Right hindlimb (tissue), 1 donor: ENCODE data around the gene MRPL11.
"Not testable (repeated sequence)": the region's sequence is repeated elsewhere in the genome, so short reads cannot be mapped to it uniquely, and the experiment has no call there.

Experiments used
- DNase-seq: peaks from one replicate; pipeline ENCODE4 v3.0.0-alpha.2; 2018

The MRPL11 gene

DNA sequence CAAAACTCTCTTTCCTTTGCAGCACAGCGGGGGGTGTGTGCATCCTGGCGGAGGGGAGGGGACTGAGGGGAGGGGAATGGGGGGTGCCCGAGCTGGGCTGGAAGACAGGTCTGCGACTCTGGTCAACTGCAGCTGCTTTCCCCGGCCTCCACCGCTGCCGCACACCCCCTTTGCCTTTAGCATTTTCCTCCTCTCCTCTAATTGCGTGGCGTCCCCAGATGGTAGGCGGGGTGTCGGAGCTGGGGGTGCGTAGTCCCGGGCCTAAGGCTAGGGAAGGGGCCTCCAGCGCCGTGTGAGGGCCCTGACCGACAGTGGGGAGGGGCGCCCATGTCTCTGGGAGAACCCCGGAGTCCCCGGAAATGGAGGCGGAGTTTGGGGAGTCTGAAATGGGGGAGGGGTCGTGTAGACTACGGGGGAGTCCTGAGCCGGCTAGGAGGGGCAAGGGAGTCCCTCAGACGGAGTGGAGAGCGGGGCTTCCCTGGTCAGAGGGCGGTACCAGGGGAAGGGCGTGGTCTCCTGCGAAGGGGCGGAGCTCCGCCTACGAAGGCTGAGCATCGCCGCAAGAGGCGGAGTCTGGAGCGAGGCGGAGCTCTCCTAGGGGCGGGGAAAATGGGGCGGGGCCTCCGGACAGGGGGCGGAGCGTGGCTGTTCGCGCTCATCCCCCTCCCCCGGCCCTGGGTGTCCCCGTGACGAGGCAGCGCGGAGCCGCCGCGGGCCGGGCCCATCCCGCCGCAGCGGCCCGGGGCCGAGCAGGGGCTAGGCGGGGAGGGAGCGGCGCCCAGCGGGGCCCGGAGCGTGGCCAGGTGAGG lies 27.8 kb upstream of the MRPL11 start, which contains the start of gene PELI3:
Gene PELI3, plus strand, starts transcription at position 681 of the 809 bp plus-strand sequence. CDS start 1,224 bp downstream, outside the sequence.
- DNase-seq, result peak; percentile 96

DNA sequence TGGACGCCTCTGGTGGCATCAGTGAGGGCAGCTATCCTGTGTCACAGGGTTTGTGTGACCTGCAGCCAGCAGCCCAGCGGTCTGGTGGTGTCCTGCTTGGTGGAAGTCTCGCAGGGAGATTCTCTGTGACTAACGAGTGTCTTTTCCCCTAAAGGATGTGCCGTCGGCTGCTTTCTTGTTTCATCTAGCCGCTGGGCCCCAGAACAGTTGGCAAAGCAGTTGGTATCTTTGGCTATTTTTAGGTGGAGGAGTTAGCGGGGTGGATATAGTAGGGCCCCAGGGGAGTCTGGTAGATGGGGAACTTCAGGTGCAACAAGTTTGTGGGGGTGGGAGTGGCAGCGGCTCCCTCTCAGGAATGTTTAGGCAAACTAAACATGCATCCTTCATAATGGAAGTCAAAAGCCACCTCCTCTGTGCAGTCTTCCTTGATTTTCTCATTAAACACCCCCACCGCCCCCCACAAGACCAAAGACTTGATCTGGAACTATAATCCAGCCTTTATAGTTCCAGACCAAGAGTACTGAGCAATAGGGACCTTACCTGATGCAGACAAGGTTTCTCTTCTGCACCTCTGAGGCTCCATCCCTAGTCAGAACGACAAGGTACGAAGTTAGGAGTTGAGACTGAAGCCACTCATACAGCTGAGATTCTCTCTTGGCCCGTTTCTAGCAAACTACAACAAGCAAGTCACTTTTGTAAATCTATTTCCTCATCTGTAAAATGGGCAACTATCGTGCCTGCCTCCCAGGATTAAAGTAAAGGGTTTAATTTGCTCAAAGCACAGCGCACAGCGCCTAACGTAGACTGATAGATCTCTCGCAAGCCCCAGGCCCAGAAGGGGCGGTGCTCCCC lies 27.0 kb upstream of the MRPL11 start:
- no peak for DNase-seq

DNA sequence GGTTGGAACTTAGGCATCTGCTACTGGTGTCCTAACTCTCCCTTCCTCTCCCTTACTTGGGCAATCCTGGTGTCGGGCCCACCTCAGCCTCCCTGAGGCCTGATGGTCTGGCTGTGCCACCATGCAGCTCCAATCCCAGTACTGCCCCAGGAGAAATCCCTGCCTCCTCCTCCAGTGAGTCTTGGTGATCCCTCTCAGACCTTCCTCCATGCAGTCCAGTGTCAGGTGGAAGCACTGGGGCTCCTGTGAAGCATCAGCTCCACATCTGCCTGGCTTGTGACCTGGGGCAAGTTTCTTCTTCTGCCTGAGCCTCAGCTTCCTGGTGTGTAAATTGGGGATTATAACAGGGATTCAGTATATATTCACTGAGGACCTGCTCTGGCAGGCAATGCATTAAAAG lies 26.3 kb upstream of the MRPL11 start:
- DNase-seq, result no peak

DNA sequence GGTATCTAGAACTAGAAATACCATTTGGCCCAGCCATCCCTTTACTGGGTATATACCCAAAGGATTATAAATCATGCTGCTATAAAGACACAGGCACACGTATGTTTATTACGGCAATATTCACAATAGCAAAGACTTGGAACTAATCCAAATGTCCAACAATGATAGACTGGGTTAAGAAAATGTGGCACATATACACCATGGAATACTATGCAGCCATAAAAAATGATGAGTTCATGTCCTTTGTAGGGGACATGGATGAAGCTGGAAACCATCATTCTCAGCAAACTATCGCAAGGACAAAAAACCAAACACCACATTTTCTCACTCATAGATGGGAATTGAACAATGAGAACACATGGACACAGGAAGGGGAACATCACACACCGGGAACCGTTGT lies 25.5 kb upstream of the MRPL11 start:
- not testable (repeated sequence) for DNase-seq

DNA sequence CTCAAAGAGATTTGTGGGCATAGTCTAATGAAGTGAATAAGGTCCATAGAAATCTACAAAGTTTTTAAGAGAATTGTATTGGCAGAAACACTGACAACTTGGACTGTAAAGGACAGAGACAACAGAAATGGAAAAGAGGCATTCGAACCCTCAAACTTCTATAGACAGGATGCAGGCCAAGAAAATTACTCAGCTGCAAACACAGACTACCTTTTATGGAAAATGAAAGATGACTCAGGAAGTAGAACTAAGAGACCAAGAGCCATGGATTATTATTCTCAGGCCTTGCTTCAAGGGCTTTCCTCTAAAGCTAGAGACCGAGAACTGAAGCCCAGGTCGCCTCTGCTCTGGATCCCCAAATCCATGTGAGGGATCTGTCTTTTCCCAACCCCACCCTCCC lies 24.3 kb upstream of the MRPL11 start:
- DNase-seq, result no peak

DNA sequence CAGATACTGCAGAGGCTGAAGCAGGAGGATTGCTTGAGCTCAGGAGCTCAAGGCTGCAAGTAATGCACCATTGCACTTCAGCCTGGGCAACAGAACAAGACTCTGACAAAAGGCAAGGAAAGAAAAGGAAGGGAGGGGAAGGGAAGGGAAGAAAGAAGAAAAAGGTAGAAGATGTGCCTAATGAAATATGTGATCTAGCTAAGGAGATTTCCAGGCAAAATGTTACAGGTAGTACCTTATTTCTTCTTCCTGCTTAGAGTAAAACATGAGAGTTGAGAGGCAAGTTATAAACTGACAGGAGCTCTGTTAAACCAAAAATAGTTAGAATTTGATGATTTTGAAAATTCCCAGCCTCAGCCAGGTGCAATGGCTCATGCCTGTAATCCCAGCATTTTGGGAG lies 23.4 kb upstream of the MRPL11 start:
- DNase-seq, result no peak

DNA sequence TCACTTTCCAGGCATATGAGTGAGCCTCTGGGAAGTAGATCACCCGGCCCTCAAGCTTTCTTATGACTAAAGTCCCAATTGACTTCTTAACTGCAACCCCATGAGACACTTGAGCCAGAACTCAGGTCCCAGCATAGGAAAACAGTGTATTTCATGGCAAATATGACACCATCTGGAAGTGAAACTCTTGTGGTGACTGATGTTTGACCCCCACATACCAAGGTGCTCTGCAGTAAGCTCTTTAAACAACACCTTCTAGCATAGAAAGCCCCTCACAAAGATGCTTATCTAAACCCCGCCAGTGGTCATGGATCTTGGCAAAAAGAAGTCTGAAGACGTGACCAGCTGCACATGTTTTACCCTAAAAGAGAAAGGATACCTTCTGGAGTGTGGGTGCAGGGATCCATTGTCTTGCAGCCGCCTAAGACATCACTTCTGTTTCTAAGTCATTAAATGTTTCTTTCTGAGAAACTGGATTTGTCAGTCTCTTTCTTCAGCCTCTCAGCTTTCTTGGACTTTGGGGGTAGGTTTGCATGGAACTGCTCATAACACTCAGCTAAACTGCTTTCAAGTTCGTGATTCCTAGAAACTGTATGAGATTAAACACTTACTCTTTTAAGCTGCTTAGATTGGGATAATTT lies 20.6 kb upstream of the MRPL11 start:
- no peak for DNase-seq

DNA sequence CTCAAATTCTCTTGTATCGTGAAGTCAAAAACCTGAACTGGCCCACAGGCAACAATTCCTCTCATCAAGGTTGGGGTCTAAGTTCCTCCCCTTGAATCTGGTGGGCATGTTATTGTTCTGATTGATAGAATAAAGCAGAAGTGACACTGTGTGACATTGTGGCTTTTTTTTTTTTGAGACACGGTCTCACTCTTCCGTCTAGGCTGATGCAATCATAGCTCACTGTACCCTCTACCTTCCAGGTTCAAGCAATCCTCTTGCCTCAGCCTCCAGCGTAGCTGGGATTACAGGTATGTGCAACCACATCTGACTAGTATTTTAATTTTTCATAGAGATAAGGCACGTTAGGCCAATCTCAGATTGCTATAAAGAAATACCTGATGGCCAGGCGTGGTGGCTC lies 19.2 kb upstream of the MRPL11 start:
- no peak for DNase-seq

DNA sequence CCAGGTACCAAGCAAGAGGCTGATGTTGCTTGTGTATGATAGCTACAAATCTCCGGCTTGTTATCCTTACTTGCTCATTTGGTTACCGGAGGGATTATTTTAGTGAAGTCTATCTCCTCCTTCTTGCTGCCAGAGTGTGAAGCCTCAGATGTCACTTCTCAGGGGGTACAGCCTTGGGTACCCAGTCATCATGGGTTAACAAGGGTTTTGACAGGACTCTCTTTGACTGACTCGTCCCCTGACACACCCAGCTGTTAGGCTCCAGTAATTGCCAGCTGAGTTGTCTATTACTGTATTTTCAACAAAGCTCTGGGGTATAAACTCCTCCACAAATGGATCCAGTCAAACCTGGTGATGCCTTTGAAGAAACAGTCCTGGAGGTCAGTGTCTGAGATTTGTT lies 16.2 kb upstream of the MRPL11 start:
- DNase-seq, result no peak

DNA sequence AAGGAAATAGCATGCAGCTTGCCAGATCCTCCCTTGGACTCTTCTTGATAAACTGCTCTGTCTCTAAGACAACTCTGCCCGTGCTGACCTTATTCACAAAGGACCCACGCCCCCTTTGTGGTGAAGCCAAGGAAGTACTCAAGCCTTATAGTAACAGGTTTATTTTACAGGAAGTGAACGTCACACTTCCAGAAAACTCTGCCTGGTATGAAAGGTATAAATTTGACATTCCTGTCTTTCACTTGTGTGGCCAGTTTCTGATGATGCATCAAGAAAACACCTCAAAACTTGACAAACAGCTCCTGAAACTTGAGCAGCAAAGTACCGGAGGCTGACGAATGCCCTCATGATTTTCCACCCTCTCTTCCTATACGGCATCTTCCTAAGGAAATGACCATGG lies 15.6 kb upstream of the MRPL11 start:
- DNase-seq, result no peak

DNA sequence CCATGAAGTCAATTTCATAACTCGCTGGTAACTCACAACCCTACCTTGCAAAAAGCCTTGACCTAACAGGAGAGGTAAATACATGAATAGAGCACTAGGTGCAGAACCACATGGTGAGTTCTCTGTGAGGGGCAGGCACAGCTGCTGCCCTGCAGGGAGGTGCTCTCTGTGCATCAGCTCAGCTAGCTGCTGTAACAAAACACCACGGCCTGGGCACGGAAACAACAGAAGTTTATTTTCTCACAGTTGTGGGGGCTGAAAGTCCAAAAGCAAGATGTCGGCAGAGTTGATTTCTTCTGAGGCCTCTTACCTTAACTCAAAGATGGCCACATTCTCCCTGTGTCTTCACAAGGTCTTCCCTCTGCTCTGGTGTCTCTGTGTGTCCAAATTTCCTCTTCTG lies 13.0 kb upstream of the MRPL11 start:
- DNase-seq, result no peak

DNA sequence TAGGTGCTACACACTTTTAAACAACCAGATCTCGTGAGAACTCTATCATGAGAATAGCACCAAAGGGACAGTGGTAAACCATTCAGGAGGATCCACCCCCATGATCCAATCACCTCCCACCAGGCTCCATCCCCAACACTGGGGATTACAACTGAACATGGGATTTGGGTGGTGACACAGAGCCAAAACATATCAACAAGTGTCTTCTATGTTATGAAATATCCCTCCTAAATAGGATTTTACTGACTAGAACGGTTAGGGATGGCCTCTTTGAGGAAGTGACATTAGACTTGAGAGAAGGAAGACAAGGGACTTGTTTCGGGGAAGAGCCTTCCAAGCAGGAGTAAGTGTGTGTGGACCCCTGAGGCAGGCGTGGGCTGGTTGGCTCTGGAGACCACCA lies 11.9 kb upstream of the MRPL11 start:
- DNase-seq, result no peak

DNA sequence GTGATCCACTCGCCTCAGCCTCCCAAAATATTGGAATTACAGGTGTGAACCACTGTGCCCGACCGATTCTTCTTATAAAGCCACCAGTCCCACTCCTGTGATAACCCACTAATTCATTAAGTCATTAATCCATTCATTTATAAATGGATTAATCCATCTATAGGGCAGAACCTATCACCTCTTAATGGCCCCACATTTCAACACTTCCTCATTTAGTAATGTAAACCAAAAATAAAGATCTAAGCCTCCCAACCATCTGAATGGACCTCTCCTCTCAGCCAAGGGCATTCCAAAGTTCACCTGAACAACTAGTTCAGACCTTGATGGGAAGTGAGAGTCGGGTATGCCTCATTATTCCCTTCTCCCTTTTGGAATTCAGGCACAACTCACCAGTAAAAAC lies 9.9 kb upstream of the MRPL11 start:
- no peak for DNase-seq

DNA sequence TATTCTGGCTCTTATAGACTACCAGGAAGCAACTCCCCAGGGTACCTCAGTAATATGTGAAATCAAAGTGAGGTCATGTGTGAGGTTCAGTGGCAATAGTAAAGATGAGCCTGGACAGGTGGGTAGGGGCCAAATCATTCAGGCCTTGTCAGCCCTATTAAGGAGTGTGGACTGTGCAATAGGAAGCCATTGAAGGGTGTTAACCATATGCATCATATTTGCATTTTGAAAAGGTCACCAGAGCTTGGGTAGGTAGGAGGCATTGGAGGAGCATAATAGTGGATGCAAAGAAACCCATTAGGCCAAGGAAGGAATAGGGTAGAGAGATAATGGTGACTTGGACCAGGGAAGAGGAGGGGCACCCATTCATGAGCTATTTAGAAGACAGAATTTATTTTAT lies 8.4 kb upstream of the MRPL11 start:
- DNase-seq, result no peak

DNA sequence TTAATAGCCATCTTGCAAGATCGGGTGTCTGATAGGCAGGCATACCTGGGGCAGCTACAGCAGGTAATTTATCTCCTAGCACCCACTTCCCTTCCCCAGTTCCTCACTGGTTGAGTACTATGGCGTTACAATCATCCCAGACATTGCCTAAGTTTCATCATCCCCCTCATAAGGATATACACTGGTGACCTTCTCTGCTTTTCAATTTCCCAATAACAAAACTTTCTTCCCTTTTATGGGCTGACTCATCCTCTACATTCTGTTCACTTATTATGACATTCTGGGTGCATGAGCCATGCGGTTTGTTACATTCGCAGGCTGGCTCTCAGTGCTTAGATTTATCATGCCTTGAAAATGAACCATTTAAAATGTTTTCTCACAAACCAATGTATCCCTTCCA lies 5.0 kb upstream of the MRPL11 start:
- no peak for DNase-seq

DNA sequence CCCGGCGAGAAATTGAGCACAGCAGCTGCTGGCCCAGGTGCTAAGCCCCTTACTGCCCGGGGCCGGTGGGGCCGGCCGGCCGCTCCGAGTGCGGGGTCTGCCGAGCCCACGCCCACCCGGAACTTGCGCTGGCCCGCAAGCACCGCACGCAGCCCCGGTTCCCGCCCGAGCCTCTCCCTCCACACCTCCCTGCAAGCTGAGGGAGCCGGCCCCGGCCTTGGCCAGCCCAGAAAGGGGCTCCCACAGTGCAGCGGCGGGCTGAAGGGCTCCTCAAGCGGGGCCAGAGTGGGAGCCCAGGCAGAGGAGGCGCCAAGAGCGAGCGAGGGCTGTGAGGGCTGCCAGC lies 2.3 kb upstream of the MRPL11 start:
- not testable (repeated sequence) for DNase-seq

DNA sequence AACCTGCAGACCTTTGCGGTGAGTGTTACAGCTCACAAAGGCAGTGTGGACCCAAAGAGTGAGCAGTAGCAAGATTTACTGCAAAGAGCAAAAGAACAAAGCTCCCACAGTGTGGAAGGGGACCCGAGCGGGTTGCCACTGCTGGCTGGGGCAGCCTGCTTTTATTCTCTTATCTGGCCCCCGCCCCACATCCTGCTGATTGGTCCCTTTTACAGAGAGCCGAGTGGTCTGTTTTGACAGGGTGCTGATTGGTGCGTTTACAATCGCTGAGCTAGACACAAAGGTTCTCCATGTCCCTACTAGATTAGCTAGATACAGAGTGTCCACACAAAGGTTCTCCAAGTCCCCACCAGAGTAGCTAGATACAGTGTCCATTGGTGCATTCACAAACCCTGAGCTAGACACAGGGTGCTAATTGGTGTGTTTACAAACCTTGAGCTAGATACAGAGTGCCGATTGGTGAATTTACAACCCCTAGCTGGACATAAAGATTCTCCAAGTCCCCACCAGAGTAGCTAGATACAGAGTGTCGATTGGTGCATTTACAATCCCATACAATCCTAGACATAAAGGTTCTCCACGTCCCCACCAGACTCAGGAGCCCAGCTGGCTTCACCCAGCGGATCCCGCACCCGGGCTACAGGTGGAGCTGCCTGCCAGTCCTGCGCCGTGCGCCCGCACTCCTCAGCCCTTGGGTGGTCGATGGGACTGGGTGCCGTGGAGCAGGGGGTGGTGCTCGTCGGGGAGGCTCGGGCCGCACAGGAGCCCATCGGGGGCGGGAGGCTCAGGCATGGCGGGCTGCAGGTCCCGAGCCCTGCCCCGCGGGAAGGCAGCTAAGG lies 1.7 kb upstream of the MRPL11 start:
- not testable (repeated sequence) for DNase-seq

DNA sequence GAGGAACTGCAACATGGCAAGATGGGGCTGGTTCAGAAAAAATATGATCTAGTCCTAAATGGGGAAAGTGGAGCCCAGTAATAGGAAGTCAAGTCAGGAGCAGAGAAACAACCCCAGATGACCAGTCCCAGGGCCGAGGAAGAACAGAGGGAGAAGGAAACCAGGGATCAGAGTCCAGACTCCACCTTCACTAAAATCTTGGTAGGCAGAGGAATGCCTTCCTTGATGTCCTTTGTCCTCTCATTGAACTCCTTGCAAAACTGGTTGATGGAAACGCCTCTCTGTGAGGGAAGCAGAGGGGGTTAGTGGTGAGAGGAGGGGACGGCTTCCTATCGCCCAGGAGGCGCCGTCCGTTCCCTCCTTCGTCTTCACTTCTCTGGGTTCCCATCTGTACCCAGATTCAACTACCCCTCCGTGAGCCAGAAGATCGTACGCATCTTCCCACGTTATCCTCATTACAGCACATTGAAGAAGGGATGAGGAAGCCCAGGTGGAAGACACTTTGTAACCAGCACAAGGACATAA lies 607 bp downstream of the MRPL11 start:
- DNase-seq, result no peak

DNA sequence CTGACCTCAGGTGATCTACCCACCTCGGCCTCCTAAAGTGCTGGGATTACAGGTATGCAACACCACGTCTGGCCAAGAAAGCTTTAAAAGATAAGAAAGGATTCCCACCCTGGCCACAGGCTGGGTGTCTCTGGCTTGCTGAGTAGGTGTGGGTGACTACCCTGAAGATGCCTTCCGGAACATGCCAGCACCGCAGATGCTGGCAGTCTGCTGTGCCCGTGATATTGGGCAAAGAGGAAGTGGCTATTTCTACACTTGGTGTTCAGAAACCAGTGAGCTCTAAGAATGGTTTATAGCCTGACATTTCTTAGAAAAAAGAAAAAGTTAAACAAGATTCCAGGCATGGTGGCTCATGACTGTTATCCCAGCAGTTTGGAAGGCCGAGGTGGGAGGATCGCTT lies 6.1 kb downstream of the MRPL11 start:
- DNase-seq, result no peak

DNA sequence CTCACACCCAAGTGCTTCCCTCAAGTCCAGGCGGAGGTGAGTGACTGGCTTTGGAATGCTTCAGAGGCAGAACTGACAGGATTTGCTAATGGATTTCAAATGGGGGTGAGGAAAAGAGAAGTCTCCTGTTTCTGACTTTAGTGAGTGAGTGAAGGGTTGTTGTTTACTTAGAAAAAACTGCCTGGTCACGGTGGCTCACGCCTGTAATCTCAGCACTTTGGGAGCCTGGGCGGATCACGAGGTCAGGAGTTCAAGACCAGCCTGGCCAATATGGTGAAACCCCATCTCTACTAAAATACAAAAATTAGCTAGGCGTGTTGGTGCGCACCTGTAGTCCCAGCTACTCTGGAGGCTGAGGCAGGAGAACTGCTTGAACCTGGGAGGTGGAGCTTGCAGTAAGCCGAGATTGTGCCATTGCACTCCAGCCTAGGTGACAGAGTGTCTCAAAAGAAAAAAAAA lies 6.7 kb downstream of the MRPL11 start:
- not testable (repeated sequence) for DNase-seq

DNA sequence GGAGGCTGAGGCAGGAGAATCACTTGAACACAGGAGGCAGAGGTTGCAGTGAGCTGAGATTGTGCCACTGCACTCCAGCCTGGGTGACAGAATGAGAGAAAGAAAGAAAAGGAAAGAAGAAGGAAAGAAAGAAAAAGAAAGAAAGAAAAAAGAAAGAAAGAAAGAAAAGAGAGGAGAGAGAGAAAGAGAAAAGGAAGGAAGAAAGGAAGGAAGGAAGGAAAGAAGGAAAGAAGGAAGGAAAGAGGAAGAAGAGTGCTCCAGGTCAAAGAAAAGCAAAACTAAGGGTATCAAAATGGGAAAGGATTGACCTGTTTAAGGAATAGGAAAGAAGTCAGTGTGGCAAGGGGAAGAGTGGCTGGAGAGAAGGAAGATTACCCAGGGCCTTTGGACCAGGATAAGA lies 7.4 kb downstream of the MRPL11 start:
- not testable (repeated sequence) for DNase-seq

DNA sequence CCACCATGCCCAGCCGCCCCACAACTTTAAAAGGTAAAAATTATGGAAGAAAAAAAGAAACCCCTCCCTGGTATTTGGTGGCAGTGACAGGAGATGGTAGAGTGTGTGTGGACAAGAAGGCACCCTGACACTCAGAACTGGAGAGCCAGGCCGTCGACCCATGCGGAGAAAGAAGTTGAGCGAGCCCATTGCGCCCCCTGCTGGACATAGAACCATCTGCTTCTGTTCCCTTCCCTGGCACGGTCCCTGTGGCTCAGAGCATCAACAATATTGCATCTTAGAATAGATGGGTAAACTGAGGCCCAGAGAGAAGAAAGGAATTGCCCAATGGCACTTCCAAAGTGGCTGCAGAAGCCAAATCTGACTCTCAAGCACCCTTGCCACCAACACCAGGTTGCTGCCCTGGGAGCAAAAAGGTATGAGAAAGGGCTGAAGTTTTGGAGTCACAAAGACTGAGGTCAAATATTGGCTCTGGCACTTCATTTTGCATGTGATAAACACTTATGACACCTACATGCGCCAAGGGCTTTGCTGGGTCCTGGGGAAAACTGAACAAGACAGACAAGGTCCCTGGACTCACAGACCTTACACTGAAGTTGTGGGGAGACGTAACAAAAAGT lies 8.6 kb downstream of the MRPL11 start:
- peak; percentile 46 for DNase-seq
